Stimulated activated CD4-positive, alpha-beta T cell treated with anti-CD3 and anti-CD28 coated beads, Interleukin-1b, Interleukin-23, amount 100 ng/mL, for 48 hours (primary cell): ENCODE results near the gene AGAP1.

Experiments
- DNase-seq: peaks from one replicate; pipeline ENCODE4 v3.0.0-alpha.2; 2020

Gene AGAP1

DNA sequence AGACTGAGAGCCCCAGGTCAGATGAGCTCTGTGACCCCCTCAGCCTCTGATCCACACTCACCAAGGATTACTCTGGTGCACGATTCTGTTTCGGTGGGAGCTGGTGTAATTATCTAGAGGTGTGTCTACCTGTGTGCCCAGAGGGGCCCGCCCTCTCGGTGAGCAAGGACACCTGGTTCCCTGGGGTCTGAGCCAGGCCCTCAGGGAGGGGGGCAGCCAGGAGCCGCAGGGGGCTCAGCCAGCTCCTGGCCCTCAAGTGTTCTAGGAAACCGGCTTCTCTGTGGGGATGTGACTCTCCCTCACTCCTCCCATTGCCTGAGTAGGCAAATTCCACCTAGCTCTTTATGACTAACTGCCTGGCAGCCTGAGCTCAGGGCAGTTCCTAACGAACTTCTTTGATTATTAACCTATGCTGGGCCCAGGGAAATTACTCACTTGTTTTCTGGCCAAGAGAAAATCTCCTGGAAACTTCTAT, 17.4 kb downstream of the AGAP1 start:
- DNase-seq, result no peak

DNA sequence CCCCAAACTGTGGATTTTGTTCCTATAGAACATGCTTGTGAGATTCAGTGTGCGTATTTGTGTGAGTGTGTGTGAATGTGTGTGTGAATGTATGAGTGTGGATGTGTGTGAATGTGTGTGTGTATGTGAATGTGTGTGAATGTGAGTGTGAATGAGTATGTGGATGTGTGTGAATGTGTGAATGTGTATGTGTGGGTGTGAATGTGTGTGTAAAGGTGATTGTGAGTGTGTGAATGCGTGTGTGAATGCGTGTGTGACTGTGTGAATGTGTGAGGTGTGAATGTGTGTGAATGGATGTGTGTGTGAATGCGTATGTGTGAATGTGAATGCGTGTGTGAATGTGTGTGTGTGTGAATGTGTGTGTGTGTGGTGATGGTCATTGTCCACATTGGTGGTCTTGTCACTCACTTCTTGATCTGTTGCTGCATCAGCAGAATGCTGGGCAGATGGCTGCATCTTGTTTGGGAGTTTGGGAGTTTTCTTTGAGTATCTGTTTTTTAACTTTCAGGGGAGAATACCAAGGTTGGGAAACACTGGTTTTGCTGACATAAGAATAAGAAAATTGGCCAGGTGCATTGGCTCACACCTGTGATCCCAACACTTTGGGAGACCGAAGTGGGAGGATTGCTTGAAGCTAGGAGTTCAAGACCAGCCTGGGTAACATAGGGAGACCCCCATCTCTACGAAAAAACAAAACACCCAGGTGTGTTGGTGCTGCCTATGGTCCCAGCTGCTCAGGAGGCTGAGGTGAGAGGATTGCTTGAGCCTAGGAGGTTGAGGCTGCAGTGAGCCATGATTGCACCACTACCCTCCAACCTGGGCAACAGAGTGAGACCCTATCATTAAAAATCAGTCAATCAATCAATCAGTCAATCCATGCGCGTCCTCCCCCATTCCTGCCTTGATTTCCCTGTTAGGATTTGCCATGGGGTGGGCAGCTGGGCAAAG, 18.2 kb downstream of the AGAP1 start:
- no peak for DNase-seq

DNA sequence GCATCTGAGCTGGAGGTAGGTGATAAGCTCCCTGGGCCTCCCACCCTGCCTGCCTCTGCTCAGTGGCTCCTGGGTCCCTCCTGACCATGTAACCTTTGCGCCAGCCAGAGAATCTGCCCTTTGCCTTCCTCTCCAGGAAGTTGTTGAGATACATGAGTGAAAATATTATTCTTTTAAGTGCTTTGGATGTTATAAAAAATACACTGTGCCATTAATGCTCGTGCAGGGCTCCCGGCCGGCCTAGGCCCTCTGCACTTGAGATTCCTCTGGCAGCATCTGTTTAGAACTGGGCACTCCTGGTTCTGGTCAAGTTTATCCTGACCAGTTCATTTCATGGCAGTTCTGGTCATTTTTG, 18.8 kb downstream of the AGAP1 start:
- DNase-seq, result no peak

DNA sequence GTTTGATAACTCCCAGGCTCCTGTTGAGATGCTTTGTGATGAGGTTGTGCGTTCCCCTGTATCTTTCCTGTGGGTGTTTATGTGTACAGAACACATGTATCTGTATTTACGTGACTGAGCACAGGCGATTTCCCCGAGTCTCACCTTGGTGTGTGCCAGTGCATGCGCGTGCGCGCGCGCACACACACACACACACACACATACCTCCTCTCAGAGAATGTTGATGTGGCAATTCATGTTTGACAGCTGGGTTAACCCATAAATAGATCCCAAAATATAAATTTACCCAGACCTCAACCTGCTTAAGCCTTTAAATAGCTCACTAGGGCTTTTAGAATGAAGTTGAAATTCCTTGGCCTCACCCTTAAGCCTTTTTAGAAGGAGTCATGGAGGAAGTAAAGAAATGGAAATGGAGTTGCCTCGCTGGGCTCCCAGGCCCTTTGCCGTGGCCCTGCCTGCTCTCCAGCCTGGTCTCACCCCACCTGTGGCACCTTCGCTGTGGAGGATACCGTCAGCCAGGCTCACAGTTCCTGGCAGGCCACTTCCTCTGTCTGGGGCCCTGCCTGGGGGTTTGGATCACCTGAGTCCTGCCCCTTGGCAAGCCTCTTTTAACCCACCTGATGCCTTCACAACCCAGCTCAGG, 20.3 kb downstream of the AGAP1 start:
- DNase-seq, result no peak

DNA sequence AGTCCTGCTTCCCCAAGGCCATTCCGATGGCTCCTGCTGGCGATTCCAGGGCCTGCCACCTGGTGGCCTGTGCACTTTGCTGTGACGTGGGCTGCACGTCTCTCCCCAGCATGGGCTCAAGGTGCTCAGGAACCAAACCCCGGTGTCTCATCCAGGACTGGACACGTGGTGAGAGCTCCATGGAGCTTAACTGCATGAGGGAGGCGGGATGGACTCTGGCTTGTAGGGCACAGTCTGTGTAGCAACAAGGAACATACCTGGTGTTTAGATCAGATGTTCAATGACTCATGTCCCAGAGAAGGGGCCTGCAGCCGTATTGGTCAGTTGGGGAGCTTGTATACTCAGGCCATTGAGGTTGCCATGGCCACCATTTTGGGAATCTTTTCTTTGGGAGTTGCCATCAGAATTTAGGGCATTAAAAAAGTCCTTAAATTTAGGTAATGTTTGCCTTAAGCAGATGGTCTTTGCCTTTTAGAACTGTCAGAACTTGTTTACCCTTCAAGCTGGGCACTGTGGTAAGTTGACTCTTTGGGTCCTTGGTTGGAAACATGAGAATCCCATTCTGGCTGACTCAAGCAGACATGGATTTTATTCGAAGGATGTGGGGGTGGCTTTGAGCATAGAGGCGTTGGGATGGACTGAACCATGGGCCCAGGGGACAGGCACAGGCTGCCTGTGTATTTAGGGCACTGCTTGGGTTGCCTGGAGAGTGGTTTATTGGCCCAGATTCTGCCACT, 21.0 kb downstream of the AGAP1 start:
- no peak for DNase-seq

DNA sequence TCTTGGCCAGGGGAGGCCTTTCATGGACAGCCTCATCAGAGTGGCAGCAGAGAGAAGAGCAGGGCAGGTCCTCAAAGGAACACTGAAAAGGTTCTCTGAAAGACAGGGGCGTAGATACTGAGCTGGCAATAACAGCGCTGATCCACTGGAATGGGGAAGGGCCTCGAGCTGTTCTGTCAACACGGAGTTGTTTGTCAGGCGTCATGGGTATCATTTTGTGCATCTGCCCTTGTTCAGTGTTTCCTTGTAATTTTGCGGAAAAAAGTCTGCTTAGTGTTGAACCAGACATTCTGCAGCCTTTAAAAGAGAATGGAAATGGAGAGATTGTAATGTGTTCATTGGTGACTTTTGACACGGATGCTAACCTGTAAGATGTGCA, 21.5 kb downstream of the AGAP1 start:
- no peak for DNase-seq

DNA sequence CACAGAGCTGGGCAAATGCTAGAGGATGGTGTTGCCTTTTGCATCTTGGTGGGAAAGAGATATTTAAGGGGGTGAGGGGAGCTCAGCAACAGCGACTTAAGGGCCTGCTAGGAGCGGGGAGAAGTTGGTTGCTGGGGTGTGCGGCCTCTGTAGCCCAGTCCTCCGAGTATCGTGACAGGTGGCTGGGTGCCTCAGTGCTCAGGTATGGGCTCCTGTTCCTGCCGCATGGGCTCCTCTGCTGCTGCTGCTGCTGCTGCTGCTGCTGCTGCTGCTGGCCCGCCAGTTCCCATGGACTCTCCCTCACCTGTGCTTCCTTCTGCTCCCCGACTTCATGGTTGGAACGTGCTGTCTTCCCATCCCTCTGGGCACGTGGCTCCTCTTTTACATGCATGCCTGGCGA, 22.0 kb downstream of the AGAP1 start:
- DNase-seq, result no peak

DNA sequence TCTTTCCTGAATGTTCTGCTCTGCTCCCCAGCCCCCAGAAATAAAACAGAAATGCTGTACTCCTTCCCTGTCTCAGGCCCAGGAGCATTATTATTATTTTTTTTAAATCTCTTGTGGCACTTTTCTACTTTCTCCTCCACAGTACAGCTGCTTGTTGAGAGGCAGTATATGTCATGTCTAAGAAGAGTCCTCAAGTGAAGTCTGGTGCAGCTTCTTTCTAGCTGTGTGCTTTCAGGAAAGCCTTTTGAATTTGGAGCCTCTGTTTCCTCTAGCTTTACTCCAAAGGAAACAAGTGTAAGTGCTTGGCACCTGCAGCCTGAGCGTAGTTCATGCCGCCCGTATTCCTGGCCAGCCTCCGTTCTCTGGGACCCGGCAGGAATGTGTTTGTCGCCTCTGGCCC, 22.4 kb downstream of the AGAP1 start:
- DNase-seq, result no peak

DNA sequence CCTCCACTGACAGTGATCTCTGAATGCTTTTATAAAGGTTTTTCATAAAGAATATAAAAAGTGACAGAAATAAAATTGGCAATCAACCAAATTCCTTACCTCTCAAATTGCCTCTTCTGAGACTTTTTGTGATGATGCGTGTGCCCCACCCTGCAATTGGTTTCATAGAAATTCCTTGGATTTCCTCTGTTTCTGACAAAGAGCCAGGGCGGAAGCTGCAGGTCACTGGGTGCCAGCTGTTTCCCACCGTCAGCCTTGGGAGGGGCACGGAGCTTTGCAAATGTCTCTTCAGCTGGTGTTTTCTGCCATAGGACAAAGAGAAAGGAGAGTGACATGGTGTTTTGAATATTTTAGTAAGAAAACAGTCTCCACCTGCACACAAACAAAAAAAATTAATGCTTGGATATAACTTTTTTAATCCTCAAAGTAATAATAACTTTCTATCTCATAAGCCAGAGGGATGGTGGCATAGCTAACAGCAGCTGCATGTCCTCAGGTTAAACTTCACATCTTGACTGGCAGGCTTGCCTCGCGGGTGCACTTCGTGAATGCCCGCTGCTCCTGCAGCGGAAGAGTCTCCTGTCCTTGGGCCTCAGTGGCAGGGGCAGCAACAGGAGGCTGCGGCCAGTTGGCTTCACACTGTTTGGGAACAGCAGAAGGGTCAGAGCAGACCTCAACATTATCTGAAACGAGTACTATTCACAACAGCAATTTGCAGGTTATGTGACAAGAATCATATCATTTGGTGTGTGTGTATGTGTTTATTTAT, 24.7 kb downstream of the AGAP1 start:
- DNase-seq, result no peak

DNA sequence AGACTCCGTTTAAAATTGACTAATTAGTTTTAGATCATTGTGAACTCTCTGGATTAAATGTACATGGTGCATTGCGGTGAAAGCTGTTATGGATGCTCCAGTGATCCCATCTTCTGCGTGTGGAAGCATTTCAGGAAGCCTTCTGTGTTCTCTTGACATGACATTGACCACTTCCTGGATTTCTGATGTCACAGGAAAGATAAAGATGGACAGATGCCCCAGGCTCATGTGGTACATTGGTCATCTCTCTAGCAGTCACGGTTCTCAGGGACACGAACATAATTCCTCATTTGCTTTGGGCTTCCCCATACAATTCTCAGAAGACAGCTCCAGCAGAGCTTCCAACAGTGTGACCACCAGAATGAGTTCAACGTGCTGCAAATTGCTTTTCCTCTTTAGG, 26.9 kb downstream of the AGAP1 start:
- DNase-seq, result no peak

DNA sequence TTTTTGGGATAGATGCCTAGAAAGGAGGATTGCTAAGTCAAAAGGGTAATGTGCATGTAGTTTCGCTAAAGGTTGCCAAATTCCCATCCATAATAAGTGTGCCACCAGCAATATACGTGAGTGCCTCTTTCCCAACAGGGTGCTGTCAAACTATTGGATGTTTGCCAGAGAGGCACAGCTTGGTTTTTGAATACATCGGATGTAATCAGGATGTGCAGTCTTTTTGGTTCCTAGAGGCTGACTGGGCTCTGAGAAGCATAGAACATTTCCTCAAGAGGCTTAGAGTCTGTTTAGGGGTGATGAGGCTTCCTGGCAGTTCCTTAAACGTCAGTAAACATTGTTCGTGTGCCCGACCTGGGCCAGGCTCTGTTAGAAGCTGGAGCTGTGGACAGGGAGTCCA, 28.0 kb downstream of the AGAP1 start:
- no peak for DNase-seq

DNA sequence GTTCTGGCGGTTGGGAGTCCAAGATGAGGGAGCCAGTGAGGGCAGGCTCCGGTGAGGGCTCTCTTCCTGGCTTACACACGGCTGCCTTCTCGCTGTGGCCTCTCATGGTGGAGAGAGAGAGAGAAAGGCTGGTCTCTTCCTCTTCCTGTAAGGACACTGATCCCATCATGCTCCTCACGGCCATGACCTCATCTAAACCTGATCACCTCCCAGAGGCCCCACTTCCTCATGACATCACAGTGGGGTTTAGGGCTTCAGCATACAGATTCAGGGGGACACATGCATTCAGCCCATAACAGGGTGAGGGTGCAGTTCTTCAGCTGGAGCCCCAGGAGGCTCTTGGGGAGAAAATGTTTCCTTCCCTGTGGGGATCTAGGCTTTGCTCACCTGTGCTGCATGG, 29.2 kb downstream of the AGAP1 start:
- DNase-seq, result no peak

DNA sequence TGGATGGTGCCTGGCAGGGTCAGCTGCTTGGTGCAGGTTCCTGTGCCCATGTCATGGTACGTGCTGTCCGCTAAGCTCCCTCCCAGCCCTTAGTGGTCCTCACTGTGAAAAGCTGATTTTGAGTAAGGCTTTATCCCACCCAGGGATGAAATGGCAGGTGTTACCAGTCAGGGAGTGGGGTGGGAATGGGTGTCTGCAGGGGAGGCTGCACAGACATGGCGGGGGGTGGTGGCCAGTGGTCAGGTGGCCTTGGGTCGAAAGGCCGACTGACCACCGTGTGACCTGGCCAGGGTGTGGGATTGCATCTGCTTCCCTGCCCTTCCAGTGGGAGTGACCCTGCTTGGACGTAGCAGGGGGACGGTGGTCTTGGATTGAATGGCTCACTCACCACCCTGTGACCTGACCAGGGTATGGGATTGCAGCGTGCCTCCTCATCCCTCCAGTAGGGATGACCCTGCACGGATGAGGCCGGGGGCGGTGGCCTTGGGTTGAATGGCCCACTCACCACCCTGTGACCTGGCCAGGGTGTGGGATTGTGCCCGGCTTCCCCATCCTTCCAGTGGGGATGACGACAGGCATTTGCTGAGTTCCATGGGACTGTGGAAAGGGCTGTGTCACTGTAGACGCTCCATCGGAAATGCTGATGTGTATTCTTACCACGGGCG, 29.8 kb downstream of the AGAP1 start:
- DNase-seq, result no peak

DNA sequence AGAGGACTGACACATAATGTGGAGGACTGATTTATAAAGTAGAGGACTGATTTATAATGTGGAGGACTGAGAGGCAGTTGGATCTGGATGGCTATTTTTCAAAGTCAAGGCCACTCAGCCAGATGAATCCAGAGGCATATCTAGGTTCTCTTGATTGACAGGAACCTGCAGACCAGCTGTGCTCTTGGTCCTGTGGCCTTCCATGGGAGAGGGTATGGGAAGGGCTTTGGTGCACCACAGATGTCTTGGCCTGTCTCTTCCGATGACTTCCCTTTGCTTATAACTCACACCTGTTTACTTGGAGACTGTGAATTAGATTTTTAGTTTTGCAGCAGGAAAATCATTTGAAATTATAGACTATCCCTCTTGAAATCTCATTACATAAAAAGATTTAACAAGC, 32.3 kb downstream of the AGAP1 start:
- DNase-seq, result no peak

DNA sequence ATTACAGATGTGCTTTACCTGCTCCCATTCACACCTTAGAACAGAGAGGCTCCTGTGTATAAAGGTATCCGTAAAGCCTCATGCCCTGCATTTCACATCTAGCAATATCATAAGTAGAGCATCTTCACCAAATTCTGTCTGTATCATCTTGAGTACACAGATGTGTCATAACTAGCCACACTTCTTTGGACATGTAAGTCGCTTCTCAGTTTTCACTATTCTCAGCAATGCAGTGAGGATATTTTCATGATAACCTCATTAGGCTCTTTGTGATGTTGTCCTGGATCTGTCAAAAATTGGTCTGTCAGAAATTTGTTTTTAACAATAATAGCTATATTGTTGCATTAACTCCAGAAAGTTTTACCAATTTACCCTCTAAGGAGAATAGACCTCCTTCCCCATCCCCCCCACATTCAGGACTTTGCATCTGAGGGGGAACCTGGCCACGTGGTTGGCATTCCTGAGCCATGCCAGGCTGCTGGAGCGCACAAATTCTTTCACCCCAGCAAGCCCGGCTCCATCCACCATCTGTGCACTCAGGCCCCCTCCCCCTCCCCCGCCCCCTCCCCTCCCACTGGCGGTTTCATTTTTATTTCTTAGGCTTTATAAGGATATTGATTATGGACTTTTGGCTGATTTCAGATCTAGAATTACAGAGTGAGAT, 34.1 kb downstream of the AGAP1 start:
- DNase-seq, result no peak

DNA sequence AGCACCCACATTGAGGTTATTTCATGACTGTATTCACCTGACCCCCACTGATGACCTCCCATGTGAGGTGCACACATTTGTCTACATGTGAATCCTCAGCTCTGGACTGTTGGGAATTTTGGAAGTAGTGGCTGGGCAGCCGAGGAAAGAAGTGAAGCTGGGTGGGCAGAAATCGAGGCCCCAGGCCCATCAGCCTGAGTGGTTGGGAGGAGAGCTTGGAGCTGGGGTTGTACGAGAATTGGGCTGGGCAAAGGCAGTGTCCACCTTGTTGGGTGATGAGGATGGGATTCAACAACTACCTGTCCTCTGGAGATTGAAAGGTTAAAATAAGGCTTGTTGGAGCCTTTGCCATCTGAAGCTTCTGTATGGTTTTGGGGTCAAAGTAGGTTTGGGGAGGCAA, 35.8 kb downstream of the AGAP1 start:
- no peak for DNase-seq

DNA sequence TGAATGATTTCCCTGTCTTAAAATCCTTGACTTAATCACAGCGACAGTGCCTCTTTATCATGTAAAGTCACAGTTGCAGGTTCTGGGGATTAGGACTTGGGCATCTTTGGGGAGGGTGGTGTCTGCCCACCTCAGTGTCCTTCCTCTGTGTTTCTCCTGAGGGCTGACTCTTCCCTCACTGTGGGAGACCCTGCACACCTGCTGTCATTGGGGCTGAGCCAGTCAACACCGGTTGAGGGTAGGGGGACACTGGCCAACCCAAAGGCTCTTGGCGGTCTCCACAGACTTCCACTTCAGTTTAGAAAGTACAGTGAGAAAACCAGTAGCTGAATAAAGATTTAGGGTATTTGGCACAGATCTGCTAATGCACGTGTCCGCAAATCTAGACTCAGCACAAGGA, 36.9 kb downstream of the AGAP1 start:
- no peak for DNase-seq

DNA sequence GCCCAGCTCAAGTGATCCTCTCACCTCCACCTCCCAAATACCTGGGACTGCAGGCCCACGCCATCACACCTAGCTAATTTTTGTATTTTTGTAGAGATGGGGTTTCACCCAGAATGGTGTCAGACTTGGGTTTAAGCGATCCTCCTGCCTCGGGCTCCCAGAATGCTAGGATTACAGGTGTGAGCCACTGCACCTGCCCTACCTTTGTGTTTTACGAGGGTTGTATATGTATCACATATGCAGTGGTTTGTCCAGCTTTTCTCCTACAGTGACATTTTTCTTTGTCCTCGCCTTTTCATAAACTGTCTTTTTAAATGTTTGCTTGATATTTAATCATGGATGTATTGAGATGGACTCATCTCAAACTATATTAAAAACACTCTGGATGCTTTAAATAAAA, 38.5 kb downstream of the AGAP1 start:
- DNase-seq, result no peak

DNA sequence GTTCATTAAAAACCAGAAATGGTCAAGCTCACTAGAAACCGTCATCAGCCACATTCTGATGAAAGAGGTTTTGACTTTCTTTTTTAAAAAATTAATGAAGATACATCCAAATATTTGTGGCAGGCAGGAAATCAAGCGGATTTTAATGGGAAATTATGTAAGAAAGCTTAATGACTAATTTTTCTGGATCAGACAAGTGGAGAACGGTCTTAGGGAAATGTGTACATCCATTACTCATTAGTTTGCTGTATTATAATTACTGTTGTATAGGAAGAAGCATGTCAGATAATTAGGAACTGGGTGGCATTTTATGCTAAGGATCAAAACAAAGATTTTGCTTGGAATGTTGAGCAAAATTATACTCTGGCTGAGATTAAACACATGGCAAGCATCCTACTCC, 39.4 kb downstream of the AGAP1 start:
- DNase-seq, result no peak

DNA sequence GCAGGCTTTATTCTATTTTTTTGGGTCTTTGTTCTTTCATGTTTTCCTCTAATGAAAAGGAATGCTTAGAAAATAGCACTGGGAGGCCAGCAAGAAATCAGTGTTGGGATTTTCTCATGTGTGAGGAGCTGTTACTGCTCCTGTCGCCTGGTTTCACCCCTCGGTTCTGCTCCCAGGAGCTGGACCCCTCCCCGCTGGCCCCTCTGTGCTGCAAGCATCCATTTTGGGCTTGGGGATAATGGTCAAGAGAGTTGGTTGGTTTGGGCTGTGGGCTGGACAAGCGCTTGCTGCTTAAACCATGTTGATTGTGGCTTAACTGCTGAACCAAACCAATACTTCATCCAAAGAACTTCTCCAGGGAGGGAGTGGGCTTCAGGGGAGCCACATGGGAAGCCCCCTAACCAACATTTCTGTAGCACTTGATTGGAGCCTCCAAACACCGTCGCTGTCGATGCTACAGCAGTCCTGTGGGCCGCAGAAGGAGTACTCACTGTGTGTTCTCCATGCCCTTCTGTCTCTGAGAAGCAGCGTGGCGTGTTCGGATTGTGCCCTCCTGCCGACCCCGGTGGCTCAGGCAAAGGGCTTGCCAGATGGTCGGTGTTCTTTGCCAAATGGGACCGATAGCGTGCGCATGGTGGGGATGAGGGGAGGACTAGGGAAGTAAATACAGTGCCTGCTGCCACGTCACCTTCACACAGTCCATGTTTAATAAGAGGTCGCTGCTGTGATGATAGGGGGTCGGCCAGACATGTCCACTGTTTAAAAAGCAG, 40.0 kb downstream of the AGAP1 start:
- no peak for DNase-seq
